Measurements from ENCODE around the gene RUFY3.
"Not testable (repeated sequence)": the region's sequence is repeated elsewhere in the genome, so short reads cannot be mapped to it uniquely, and the experiment has no call there.

DNA sequence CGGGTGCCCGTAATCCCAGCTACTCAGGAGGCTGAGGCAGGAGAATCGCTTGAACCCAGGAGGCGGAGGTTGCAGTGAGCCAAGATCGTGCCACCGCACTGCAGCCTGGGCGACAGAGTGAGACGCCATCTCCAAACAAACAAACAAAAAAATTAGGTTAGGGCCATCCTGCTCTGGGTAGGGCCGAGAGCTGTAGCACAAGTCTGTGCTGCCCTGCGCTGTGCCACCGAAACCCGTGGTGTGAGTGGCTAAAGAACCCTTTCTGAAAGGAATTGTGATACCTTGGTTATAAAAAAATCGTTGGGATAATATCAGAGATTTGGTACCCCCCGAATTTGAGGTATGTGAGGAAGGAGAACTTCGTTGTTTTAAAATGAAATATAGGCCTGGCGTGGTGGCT lies 118.9 kb downstream of the RUFY3 start:
- TF ChIP-seq, protein P1, sequence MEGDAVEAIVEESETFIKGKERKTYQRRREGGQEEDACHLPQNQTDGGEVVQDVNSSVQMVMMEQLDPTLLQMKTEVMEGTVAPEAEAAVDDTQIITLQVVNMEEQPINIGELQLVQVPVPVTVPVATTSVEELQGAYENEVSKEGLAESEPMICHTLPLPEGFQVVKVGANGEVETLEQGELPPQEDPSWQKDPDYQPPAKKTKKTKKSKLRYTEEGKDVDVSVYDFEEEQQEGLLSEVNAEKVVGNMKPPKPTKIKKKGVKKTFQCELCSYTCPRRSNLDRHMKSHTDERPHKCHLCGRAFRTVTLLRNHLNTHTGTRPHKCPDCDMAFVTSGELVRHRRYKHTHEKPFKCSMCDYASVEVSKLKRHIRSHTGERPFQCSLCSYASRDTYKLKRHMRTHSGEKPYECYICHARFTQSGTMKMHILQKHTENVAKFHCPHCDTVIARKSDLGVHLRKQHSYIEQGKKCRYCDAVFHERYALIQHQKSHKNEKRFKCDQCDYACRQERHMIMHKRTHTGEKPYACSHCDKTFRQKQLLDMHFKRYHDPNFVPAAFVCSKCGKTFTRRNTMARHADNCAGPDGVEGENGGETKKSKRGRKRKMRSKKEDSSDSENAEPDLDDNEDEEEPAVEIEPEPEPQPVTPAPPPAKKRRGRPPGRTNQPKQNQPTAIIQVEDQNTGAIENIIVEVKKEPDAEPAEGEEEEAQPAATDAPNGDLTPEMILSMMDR (IDR thresholded peaks at IDR 0.05): not testable (repeated sequence)
- TF ChIP-seq POLR2A (IDR thresholded peaks at IDR 0.05): not testable (repeated sequence)

Measured in adrenal gland (tissue), 5 donors.